ENCODE data around the gene CEACAM20.
"Not testable (repeated sequence)": the region's sequence is repeated elsewhere in the genome, so short reads cannot be mapped to it uniquely, and the experiment has no call there.

Gene CEACAM20

DNA sequence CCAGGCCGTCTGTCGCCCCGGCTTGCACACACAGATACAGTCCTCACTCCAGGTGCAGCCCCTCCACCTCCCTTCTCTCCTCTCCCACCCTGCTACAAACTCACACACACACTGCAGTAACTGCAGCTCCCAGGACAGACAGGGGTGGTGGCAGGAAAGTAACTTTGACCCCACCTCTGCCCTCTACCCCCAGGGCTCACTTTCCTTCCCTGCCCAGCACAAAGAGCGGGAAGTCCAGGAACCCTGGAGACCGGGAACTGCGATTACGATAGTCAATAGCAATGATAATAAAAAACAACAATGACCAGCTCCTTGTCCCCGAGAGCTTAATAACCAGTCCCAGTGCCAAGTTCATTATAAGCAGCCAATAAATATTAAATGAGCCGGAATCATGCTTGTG is at the start of gene CEACAM20:
Gene CEACAM20 (minus strand): TSS at position 140 of the 400 bp plus-strand sequence. CDS start 166 bp downstream, outside the sequence.
- no peak for DNase-seq

- no peak for DNase-seq
Measured at GRCh38 chr19:44577566-44577874, 48.0 kb upstream of the CEACAM20 start.

DNA sequence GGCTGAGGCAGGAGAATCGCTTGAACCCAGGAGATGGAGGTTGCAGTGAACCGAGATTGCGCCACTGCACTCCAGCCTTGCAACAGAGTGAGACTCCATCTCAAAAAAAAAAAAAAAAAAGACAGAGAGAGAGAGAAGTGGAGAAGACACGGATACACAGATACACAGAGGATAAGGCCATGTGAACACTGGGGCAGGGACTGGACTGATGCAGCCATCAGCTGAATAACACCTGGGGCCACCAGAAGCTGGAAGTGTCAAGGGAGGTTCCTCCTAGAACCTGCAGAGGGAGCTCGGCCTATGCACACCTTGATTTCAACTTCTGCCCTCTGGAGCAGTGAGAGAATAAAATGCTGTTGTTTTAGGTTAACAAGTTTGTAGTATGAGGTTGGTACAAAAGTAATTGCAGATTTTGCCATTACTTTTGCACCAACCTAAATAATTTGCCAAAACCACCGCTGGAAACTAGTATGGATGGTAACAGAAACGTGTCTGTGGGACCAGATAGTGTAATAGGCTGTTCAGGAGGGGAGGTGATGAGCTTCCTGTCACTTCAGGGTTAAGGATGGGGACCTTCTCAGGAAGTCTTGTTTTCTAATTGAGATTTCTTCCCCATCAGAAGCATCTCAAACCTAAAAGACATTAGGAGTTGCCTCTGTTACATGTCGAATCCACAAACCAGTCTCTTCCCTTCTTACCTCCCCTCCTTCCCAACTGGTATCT is 47.5 kb upstream of the CEACAM20 start:
- peak; percentile 46 for DNase-seq

- DNase-seq, result no peak
Measured at GRCh38 chr19:44575116-44575700, 45.7 kb upstream of the CEACAM20 start.

GRCh38 chr19:44574186-44574950 is 44.9 kb upstream of the CEACAM20 start:
- no peak for DNase-seq

- no peak for DNase-seq
Measured at GRCh38 chr19:44573627-44574026, 44.2 kb upstream of the CEACAM20 start.

- no peak for DNase-seq
Measured at GRCh38 chr19:44573183-44573582, 43.7 kb upstream of the CEACAM20 start.

DNA sequence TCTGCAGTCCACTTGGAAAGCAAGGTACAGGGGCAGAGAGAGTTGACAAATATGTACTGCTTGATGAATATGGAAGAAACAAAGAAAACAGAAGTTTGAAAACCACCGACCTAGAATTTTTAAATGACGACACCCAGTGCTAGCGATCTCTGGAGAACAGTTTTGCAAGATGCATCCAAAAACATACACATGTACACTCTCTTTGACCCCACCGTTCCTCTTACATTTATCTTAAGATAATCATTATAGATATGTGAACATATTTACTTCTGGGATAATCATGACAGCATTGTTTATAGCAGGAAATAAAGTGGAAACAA is 43.1 kb upstream of the CEACAM20 start:
- no peak for DNase-seq

- no peak for DNase-seq
Measured at GRCh38 chr19:44571830-44572580, 42.5 kb upstream of the CEACAM20 start.

- peak; percentile 66 for DNase-seq
Measured at GRCh38 chr19:44570984-44571684, 41.7 kb upstream of the CEACAM20 start.

GRCh38 chr19:44570603-44570983 is 41.1 kb upstream of the CEACAM20 start:
- no peak for DNase-seq

GRCh38 chr19:44567745-44568144 is 38.3 kb upstream of the CEACAM20 start:
- DNase-seq, result no peak

DNA sequence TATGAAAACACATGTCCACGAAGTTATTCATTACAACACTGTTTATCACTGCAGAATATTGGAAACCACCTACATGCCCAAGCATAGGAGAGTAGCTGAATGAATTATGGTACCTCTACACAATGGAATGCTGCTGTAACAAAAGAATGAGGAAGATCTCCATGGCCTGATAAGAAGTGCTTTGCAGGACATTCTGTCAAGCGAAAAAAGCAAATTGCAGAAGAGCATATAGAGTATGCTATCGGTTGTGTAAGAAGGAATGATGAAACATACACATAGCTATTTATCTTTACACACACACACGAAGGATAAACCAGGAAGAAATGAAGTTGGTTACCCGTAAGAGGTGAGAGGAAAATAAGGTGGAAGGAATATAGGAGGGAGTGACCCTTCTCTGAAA is 37.5 kb upstream of the CEACAM20 start:
- no peak for DNase-seq

- DNase-seq, result not testable (repeated sequence)
Measured at GRCh38 chr19:44563086-44563655, 33.7 kb upstream of the CEACAM20 start.

DNA sequence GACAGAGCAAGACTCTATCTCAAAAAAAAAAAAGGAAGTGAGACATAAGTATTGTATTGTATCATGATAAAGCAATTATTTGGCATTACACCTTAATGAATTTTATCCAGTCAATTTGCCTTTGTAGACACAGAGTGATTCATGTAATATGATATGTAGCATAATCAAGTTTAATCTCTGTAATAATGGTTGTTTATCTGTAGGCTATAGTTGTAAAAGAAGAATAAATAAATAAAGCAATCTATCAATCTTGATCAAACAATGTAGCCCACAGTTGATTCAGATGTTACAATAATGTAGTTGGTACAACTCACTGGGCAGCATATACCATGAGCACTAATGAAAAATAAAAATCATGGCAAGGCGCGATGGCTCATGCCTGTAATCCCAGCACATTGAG is 28.5 kb upstream of the CEACAM20 start:
- DNase-seq, result no peak

GRCh38 chr19:44554641-44555246 is 25.3 kb upstream of the CEACAM20 start:
- no peak for DNase-seq

DNA sequence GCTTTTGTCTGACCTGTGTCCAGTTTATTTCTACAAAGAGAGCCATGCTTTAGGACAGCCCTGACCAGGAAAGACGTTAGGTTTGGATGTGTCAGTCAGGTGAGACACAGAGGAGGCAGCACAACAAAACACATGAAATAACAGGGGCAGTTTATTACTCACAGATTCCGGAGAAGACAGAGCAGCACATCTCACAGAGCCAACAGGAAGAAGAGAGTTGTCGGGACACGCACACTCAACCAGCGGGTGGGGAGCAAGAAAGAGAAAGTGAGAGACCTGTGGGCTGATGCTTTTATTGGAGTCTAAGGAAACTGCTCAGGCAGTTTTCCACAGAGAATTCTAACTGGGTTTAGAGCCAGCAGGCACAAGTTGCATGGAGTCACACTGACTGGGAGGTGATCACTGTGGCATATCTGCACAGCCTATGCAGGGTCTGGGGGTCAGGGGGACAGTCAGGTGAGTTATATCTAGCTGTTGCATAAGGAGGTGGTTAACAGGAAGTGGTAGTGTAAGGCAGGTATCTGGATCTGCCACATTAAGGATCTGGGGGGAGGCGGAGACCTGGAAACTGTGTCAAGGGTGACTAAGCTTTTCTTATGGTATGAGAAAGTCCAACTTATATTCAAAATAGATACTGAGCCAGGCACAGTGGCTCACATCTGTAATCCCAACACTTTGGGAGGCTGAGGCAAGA is 24.1 kb upstream of the CEACAM20 start:
- no peak for DNase-seq

DNA sequence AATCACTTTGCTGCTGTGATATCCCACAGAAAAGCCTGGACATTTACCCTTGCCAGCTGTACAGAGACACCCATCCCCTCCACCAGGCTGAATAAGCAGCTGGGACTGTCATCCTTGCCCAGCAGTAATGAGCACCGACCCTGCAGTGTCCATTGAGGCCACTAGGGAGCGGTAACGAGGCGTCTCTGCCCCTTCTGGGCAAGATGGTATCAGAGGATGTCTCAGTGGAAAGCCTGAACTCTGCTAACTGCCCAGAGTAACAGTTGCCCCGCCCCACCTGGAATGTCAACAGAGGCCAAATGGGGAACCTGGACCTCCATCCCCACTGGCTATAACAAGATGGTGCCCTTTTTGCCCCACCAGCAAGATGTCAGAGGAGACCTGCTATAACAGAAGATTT is 22.8 kb upstream of the CEACAM20 start:
- peak; percentile 41 for DNase-seq

- no peak for DNase-seq
Measured at GRCh38 chr19:44551850-44552249, 22.4 kb upstream of the CEACAM20 start.

GRCh38 chr19:44550976-44551375 is 21.5 kb upstream of the CEACAM20 start:
- not testable (repeated sequence) for DNase-seq

DNA sequence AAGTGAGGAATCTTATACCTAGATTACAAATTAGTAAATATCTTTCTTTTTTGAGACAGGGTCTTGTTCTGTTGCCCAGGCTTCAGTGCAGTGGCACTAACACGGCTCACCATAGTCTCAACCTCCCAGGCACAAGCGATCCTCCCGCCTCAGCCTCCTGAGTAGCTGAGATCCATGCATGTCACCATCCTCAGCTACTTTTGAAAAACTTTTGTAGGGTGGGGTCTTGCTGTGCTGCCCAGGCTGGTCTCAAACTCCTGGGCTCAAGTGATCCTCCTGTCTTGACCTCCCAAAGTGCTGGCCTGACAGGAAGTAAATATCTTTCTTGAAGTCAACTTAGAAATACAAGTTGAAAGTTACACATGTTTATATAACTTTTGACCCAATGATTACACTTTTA is 20.0 kb upstream of the CEACAM20 start:
- no peak for DNase-seq

- peak; percentile 34 for DNase-seq
Measured at GRCh38 chr19:44548736-44549135, 19.3 kb upstream of the CEACAM20 start.
